Measurements from ENCODE around the gene ARHGAP33. TPM values are rescaled to one million over a fixed set of nuclear protein-coding genes. Genes with fewer than 3 reads are reported as not detected.
"Not testable (repeated sequence)": the region's sequence is repeated elsewhere in the genome, so short reads cannot be mapped to it uniquely, and the experiment has no call there.

The ARHGAP33 gene
- total and polyA plus RNA-seq, 10 donors: 3.1 to 25.2 (median 12.6) TPM

DNA sequence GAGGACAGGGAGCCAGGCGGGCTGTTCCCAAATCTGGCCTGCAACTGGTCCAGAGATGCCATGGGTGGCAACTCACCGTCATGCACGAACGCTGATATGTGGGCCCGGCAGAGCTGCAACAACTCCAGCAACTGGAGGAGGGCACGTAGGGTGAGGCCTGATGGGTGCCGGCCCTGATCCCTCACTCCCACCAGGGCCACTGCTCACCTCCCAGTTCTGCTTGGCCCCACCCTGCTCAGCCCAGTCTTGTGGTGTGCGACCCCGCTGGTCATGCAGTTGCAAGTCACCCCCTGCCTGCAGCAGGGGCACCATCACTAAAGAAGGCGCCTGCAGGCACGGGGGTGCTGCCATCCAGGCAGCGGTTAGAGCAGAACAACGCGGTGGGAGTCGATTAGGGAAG, 16.9 kb downstream of the ARHGAP33 start:
- Histone ChIP-seq H3K4me3 (no peak overlapping the region), H3K27ac (no peak overlapping the region), H3K9me3 (no peaks in the 10 kb centered on the region), H3K27me3 (replicated peaks in 1 of 7) (peaks cover 0 to 49% (median 4%) of the 10 kb centered on the region in 7 donors), H3K36me3 (peaks cover 0 to 5% (median 0%) of the 10 kb centered on the region in 6 donors), H3K4me1 (peaks cover 0 to 4% (median 0%) of the 10 kb centered on the region in 6 donors)
- DNase-seq: no peak
- intact Hi-C loops (cut with DNase I; ENCODE audit: low total_unique reads): no loop called here
- TF ChIP-seq, protein P1, sequence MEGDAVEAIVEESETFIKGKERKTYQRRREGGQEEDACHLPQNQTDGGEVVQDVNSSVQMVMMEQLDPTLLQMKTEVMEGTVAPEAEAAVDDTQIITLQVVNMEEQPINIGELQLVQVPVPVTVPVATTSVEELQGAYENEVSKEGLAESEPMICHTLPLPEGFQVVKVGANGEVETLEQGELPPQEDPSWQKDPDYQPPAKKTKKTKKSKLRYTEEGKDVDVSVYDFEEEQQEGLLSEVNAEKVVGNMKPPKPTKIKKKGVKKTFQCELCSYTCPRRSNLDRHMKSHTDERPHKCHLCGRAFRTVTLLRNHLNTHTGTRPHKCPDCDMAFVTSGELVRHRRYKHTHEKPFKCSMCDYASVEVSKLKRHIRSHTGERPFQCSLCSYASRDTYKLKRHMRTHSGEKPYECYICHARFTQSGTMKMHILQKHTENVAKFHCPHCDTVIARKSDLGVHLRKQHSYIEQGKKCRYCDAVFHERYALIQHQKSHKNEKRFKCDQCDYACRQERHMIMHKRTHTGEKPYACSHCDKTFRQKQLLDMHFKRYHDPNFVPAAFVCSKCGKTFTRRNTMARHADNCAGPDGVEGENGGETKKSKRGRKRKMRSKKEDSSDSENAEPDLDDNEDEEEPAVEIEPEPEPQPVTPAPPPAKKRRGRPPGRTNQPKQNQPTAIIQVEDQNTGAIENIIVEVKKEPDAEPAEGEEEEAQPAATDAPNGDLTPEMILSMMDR (IDR thresholded peaks at IDR 0.05 in 8 of 11, conservative IDR thresholded peaks at IDR 0.05 in 3 of 11): no peak
- TF ChIP-seq POLR2A (IDR thresholded peaks at IDR 0.05) (no peak), POLR2AphosphoS5 (IDR thresholded peaks at IDR 0.05) (no peak)
- WGBS, 5 donors: 84 to 92% (median 86%) methylated on average over 12 to 15 of the region's 15 CpGs

DNA sequence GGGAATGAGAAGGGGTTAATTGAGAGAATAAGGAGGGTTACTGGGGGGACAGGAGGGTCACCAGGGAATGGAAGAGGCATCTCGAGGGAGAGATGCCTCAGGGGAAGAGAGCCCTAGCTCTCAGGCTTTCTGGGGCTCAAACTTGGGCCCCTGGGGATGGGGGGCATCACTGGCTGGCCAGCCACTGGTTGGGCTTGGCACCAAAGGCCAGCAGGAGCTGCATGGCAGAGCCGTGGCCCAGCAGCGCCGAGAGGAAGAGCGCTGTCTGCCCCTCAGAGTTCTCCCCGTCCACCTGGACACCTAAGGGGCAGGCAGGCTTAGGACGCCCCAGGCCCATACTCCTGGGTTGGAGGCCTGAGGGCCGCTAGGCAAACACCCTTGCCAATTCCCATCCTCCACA, 17.5 kb downstream of the ARHGAP33 start:
- no peak overlapping the region for H3K27ac ChIP-seq
- H3K36me3 ChIP-seq: no peaks in the 10 kb centered on the region
- TF ChIP-seq POLR2AphosphoS5 (IDR thresholded peaks at IDR 0.05) (no peak), POLR2A (IDR thresholded peaks at IDR 0.05) (no peak)
- TF ChIP-seq, protein P1 (IDR thresholded peaks at IDR 0.05 in 8 of 11, conservative IDR thresholded peaks at IDR 0.05 in 3 of 11): no peak
- peaks cover 0 to 55% (median 8%) of the 10 kb centered on the region in 7 donors for H3K27me3 ChIP-seq (replicated peaks in 1 of 7)
- intact Hi-C loops (cut with DNase I; ENCODE audit: low total_unique reads): no loop called here
- no peak overlapping the region for H3K4me3 ChIP-seq
- peaks cover 0 to 10% (median 0%) of the 10 kb centered on the region in 6 donors for H3K4me1 ChIP-seq
- no peak for DNase-seq
- 58 to 86% (median 79%) methylated on average over 2 to 8 of the region's 8 CpGs for WGBS, 5 donors
- H3K9me3 ChIP-seq: no peaks in the 10 kb centered on the region

DNA sequence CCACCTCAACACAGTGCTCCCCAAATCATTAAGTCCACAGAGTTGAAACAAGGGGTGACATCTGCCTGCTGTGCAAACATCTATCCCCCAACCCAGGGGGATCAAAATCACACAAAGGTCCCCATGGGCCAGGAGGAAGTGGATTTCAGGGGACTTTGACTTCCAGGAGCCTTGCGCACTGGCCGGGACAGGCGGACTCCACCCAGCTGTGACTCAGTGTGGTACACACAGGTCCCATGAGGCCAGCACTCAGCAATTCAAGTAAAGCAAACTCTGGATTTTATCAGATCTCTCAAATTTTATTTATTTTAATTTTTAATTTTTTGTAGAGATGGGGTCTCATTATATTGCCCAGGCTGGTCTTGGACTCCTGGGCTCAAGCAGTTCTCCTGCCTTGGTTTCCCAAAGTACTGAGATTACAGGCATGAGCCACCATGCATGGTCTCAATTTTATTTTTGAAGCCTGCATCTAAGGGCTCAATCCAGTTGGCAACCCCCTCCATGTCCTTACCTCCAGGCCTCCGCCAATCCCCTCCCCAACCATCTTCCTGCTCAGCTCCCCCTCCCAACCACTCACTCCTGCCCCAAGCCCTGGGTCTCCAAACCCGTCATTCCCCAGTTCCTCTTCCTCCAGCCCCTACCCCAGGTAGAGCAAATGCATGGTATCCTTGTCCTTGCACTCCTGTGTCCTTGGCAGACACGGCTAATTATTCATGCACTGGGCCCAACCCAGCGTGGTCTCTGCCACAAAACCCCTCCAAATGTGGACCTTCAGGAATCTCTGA, 18.2 kb downstream of the ARHGAP33 start:
- no peak for TF ChIP-seq POLR2A (IDR thresholded peaks at IDR 0.05)
- no peak for TF ChIP-seq POLR2AphosphoS5 (IDR thresholded peaks at IDR 0.05)
- TF ChIP-seq, protein P1 (IDR thresholded peaks at IDR 0.05 in 8 of 11, conservative IDR thresholded peaks at IDR 0.05 in 3 of 11): no peak
- peaks cover 0 to 10% (median 0%) of the 10 kb centered on the region in 6 donors for H3K4me1 ChIP-seq
- no peak for DNase-seq
- H3K36me3 ChIP-seq: no peaks in the 10 kb centered on the region
- no peak overlapping the region for H3K27ac ChIP-seq
- intact Hi-C loops (cut with DNase I; ENCODE audit: low total_unique reads): no loop called here
- 62 to 73% (median 71%) methylated on average over 7 of the region's 7 CpGs for WGBS, 5 donors
- H3K4me3 ChIP-seq: no peak overlapping the region
- H3K9me3 ChIP-seq: no peaks in the 10 kb centered on the region
- H3K27me3 ChIP-seq (replicated peaks in 1 of 7): peaks cover 0 to 61% (median 10%) of the 10 kb centered on the region in 7 donors

DNA sequence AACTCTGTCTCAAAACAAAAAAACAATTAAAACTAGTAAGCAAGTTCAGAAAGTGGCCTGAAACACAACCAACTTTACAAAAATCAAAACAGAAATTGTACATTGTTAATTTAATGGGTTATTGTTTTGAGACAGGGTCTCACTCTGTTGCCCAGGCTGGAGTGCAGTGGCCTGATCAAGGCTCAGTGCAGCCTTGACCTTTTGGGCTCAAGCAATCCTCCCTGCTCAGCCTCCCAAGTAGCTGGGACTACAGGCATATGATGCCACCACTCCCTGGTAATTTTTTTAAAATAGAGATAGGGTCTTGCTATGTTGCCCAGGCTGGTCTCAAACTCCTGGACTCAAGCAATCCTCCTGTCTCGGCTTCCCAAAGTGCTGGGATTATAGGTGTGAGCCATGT, 20.2 kb downstream of the ARHGAP33 start:
- DNase-seq; intact Hi-C loops (cut with DNase I; ENCODE audit: low total_unique reads); H3K9me3 ChIP-seq; H3K36me3 ChIP-seq; H3K27ac ChIP-seq; H3K4me3 ChIP-seq: not testable (repeated sequence)
- 84 to 100% (median 89%) methylated on average over 1 of the region's 1 CpG for WGBS, 5 donors
- Histone ChIP-seq H3K4me1 (peaks cover 0 to 10% (median 0%) of the 10 kb centered on the region in 6 donors), H3K27me3 (replicated peaks in 1 of 7) (peaks cover 0 to 74% (median 10%) of the 10 kb centered on the region in 7 donors)
